AG08395 (cell line): ENCODE data around the gene ZNF76.

Experiments used
- DNase-seq: peaks from one replicate; pipeline ENCODE4 v3.0.0; 2012; ENCODE audit warnings: mixed read lengths, low spot score

Gene ZNF76

DNA sequence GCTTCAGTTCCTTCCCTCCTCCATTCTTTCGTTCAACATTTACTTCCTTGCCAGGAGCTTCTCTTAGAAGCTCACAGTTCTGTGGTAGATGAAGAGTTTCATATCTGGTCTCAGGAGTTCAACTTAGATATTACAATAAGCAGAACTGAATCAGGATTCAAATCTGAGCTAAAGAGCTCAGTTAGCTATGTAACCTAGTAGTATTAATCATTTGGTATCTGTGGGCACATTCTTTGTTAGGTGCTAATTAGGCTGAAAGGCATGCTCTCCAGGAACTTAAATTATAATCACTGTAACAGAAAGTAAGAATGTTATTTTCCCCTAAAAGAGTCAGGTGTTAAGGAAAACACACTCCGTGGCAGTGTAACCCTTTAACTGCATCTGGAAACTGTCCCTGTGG is 8.4 kb downstream of the ZNF76 start:
- no peak for DNase-seq

DNA sequence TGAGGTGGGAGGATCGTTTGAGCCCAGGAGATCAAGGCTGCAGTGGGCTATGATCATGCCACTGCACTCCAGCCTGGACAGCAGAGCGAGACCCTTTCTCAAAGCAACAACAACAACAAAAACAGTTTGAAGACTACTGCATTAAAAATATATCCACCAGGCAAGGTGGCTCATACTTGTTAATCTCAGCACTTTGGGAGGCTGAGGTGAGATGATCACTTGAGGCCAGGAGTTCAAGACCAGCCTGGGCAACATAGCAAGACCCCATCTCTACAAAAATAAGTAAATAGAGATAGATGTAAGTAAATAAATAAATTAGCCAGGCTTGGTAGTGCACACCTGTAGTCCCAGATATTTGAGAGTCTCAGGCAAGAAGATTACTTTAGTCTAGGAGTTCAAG is 12.5 kb downstream of the ZNF76 start:
- DNase-seq, result no peak

DNA sequence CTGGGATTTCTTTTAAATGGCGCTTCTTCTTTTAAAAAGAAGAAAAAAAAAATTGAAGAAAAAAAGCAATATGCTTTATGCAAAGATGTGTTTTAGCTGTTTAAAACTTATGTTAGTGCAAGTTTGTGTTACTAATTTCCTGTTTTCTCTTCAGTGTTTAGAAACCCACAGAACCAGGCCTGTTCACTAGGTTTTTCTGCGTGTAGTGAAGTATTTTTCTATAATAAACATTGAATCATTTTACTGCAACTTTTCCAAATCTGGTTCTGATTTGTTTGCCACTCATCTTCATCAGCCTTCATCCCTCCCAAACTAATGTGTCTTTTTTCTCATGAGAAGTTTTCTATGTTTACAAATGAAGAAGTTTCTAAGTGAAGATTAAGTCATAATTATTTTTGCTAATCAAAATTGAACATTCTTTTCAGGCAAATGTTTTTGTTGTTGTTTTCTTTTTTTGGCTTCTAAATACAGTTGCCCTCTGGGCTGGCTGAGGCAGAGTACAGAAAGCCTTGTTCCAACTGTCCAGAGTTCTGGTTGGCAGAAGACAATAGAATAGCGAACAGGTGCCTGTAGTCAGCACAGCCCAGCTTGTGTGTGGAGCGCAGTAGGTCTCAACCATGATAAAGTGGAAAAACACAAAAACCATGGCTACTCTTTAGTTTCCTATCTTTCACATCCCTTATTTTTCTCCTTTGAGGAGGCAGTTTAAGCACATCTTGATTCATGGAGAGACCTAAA is 14.5 kb downstream of the ZNF76 start:
- no peak for DNase-seq

DNA sequence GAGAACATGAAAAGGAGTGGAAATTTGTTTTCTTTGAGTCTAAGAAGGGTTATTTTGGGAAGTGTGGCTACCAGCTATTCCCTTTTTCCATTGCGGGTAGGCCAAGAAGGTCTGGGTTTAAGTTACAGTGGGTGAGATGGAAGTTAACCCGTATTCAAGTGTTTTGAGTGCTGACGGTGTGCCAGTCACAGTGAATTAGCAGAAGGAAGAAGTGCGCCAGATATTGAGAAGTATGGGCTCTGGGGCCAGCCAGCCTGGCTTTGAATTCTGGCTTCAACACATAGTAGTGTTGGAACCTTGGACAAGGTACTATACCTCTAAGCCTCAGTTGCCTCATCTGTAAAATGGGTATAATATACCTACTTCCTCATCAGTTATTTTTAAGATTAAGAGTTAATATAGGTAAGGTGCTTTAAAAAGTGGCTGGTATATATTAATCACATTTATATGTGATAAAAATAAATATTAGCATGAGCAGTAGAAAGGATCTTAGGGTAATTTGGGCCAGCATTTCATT is 16.3 kb downstream of the ZNF76 start:
- no peak for DNase-seq

DNA sequence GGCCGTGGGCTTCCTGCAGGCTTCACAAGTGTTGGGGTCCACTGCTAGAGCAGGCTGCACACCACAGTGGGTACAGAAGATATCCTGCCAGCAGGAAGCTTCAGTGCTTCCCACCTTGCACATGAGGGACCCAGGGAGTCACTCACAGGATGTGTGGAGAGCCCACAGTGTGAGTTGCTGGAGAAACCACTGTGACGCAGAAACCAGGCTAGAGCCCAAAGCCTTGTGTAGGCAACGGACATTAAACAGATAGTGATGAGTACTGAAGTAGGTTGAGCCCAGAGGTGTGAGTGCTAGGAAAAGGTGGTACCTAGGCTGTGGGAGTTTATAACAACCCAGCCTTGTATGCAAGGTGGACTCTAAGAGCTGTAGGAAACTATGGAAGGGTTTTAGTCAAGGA is 19.2 kb downstream of the ZNF76 start:
- DNase-seq, result no peak

DNA sequence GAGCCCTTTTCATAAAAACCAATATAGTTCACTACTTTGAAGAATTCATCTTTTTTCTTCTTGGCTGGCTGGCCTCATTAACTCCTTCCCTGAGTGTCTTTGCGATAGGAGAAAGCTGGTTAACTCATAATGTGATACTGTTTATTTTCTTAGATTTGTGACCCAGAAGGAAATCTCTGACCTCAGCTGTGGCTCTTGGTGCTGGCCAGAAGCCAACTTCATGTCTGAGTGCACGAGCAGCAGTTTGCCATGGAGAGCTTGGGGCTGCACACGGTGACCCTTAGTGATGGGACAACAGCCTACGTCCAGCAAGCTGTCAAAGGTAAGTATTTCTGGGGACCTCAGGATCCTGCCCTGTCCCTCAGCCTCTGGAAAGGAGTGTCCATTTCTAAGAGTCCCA is 21.4 kb downstream of the ZNF76 start:
- DNase-seq, result no peak

DNA sequence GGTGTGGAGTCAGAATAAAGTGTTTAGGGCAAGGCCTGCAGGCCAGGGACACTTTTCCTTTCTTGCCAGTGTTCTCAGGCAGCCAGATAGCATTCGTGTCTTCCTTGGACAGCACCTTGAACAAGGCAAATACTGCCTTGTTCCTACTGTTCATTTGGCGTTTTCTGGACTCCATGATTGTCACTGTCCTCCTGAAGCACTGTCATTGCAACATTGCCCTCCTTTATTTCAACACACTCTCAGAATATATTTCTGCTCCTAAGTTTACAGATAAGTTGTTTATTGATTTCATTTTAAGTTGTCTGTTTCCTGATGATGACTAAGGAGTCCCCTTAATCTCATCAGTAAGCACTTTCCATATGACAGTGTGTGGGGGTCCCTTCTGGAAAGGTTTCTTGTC is 22.9 kb downstream of the ZNF76 start:
- DNase-seq, result no peak

DNA sequence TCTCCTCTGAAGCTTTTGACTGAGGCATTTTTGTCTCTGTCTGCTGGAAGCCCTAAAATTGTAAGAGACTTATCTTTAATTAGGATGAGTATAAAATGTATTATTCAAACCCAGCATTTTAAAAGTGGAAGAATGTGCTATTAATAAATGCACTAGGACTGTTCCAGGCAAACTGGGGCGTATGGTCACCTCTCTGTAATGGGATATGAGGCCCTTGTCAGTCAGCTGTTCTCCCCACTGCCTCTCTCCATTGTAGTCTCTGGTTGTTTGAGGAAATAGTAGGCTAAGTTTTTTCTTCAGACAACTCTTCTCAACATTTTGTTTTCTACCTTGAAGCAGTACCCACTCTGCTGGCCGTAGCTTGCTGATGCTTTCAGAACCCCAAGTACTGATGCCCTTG is 23.8 kb downstream of the ZNF76 start:
- DNase-seq, result no peak

DNA sequence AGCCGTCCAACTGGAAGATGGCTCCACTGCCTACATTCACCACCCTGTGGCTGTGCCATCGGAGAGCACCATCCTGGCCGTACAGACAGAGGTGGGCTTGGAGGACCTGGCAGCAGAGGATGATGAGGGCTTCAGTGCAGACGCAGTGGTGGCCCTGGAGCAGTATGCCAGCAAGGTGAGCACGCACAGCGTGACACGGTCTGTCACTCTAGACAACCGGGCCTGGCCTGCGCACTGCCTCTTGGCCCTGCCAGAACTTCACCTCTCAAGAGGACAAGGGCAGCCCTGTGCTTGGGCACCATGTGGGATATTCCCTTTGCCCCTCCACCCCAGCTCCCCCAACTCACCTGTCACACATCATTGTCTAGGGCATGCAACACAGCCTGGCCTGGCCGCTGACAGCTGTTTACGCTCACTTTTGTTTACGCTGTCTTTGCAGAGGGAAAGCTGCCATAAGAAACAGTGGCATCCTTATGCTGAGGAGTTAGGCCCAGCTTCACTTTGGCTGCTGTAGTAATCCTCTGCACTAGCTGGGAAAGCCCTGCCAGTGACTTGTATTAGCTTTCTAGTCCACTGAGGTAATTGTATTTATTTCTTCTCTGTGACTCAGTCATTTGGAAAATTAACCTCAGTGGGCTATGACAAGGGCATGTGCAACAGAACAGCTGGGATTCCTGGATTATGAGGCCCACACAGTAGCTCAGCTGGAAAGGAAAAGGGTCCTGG is 28.3 kb downstream of the ZNF76 start:
- no peak for DNase-seq

DNA sequence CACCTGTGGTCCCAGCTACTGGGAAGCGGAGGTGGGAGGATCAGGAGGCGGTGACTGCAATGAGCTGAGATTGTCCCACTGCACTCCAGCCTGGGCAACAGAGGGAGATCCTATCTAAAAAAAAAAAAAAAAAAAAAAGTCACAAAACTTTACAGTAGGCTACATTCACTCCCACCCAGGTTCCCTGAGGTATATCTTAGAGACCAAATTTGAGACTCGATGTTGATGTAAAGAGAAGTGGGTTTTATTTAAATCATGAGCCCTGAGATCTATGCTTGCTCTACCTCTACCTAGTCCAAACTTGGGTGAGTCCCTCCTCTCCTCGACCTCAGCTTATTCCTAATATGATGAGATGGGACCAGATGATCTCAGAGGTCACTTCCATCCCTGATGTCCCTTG is 29.3 kb downstream of the ZNF76 start:
- no peak for DNase-seq

DNA sequence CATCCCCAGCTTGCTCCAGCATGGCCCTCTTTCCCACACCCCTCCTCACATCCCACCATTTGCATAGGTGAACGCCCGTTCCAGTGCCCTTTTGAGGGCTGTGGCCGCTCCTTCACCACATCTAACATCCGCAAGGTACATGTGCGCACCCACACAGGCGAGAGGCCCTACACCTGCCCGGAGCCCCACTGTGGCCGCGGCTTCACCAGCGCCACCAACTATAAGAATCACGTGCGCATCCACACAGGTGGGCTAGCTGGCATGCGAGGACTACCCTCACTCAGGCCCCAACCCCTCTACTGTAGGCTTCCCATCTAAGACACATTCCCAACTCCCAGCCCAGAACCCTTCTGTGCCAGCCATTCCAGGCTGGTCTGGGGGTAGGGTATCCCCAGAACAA is 32.0 kb downstream of the ZNF76 start:
- DNase-seq, result no peak

DNA sequence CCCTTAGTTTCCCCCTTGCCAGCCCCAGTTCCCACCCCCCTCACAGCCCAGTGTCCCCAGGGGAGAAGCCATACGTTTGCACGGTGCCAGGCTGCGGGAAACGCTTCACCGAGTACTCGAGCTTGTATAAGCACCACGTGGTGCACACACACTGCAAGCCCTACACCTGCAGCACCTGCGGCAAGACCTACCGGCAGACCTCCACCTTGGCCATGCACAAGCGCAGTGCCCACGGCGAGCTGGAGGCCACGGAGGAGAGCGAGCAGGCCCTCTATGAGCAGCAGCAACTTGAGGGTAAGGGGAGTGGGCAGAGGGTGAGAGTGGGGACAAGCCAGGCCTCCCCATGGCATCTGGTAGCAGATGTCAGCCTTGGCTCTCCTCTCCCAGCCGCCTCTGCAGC is 33.0 kb downstream of the ZNF76 start:
- no peak for DNase-seq

DNA sequence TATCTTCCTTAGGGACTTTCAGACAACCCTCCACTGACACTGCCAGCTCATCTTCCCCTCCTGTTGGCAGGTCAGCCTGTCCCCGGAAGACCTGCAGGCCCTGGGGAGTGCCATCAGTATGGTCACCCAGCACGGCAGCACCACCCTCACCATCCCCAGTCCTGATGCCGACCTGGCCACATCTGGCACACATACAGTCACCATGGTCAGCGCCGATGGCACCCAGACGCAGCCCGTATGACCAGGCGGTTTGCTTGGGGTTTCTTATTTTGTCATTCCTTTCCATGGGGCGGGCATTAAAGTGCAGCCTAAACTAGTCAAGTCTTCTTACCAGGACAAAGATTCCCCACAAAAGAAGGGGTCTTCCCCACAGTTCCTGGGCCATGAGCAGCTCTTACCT is 34.1 kb downstream of the ZNF76 start:
- no peak for DNase-seq

DNA sequence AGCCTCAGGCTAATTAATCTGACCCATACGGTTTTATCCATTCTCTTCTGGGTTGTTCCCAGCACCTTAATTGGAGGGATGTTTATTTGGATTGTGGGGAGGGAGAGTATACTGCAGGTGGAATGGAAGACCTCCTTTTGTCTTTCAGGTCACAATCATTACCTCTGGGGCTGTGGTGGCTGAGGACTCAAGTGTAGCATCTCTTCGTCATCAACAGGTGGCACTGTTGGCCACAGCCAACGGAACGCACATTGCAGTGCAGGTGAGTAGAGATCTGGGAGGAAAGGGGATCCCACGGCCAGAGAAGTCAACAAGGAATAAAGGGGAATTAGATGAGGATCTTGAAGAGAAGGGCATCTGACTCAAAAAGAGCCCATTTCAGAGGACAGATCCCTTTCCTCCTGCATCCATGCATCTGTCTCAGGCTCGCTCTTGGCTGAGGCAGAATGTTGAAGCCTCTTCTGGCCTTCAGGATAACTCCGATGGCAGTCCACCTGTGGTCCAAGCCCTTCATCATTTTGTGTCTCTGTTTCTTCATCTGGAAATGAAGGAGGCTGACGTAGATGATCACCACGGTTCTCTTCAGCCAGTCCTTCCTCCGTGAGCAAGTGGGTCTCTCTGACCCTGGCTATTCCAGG is 34.9 kb downstream of the ZNF76 start:
- peak; percentile 60 for DNase-seq

DNA sequence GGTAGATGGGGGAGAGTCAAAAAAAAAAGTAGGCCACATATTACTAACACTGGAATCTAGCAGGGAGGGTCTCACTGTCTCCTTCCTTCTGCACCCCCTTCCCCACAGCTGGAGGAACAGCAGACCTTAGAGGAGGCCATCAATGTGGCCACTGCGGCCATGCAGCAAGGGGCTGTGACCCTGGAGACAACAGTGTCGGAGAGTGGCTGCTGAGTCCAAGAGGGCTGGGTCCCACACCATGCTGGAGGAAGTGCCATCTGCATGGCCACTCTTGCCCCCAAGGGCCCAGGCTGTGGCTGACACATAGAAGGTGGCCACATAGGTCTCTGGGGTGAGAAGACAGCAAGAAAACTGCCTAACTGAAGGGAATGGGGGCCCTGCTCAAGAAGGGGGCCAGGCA is 35.5 kb downstream of the ZNF76 start:
- no peak for DNase-seq

DNA sequence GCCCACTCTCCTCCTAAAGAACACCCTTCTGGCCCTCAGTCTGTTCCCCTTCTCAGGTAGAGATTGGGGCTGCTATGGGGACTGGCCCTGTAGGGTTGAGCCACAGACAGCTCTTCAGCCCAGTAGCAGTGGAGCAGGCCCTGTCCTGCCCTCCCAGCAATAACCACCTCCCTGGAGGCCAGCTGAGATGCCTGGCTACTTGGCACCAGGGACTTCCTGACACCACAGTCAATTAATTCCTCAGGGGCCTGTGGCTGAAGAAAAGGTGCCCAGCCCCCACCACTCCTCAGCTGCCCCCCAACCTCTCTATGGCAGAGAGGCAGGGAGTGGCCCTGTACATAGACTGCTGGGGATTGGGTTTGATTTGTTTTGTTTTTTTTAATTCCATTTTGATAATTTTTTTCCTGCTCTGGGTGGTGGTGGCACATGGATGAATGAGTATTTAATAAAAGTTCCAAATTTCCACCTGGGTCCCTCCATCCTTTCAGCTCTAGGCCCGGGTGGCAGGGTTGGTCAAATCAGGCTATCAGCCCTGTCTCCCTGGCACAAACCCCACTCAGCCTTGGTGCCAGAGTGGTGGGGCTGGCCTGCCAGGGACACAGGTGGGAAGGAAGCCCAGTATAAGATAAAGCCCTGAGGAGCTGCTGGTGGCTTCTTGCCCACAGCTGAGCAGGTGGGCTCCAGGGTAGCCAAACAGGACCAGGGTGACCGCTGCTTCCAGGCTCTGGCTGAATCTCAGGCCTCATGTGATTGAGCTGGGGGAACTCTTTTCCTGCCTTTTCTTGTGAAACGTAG is 36.2 kb downstream of the ZNF76 start:
- no peak for DNase-seq

DNA sequence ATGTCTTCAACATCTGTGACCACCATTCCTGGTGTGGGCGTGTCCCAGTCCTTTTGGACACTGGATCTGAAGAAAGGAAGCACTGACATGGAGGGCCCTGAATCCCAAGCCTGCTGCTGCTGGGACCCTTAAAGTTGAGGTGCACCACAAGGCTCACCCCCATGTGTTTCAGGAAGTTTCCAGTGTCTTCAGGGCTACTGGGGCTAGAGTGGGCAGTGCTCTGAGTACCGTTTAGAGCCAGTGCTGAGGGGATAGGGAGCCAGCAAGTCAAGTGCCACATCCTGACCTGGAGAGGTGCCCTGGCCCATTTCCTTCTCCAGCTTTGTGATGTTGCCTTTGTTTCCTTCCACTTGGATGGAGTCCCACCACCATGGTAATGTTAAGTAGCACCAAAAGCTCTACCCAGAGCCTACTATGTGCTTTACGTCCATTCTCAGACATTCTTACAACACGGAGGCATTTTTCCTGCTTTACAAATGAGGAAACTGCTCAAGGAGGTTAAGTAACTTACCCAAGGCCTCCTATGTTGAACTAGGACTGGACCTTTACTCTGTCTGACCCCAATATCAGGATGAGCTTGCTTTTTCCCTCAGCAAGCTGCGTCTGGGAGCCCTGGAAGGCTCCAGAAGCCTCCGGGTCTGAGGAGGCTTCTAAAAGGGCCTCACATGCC is 37.5 kb downstream of the ZNF76 start:
- DNase-seq, result no peak

DNA sequence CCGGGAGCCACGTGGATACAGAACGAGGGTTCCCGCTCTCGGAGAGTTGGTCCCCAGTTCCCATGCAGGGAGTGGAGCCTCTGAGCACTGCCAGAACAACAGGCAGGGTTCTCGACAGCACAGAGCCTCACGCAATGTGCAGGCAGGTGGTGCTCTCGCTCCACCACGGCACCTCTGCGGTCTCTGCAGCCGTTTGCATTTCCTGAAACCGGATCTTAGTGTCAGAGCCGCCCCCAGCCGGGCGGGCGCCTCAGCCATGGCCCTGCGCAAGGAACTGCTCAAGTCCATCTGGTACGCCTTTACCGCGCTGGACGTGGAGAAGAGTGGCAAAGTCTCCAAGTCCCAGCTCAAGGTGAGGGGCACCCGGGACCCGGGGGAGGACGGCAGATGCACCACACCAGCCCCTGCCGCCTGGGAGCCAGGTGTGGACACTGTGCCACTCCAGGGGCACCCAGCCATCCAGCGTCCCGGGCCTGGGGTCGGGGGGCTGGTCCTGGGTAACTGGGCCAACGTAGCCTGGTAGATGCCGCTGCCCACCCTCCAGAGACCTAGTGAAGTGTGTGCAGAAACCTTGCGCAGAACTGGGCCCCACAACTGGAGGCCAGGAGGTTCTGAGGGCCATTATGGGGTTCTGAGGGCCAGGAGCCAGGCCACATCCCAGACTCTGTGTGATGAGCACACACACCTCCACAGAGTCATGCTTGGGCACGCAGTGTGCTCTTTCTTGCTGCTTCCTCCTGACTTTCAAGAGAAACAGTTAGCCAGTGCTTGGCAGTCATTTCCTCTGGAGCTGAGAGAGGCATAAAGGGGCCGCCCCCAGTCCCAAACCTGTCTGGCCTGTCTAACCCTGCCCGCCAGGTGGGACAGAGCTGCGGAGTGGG is 38.3 kb downstream of the ZNF76 start, which contains the start of gene DEF6:
Gene DEF6 (plus strand): TSS at position 218 of the 881 bp plus-strand sequence. CDS start 39 bp downstream, at position 257.
- DNase-seq, result peak; percentile 81

DNA sequence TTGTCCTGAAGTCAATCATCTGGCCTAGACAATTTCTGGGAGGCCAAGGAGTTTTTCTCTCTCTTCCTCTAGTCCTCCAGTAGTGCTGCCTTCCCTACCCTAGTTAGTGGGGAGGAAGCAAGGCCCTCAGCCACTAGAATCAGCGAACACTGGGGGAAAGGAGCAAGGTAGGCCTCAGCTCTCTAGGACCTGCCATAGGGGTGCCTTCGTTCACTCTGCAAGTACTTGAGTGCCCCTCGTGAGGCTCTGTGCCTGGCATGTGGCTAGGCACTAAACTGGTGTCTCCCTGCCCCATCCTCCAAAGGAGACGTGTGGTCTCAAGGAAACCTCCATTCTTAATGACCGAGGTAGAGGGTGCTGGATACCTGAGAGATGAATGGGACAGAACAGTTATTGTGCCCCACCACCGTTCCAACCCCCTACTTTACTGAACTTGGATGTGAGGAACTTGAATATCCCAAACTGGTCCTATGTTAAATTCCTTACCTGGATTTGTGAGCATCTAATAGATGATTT is 39.1 kb downstream of the ZNF76 start:
- DNase-seq, result no peak

DNA sequence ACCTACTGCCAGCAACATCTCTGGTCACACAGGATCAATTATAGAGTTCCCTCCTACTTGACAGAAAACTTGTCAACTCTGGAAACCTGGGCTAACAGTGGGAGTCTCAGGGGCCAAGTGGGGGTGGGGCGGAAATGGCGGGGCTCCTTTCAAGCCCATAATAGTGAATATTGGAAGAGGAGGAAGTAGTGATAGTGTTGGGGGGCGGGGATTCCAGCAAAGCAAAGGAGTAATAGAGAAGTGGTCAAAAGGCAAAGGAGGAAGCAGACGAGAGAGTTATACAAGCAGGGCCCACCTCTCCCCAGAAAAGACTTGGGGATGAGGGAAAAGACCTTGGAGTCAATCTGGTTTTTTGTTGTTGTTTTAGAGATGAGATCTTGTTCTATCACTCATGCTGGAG is 40.1 kb downstream of the ZNF76 start:
- no peak for DNase-seq
